Ramos (cell line): ENCODE data around the gene CAB39.

ENCODE experiments used
- in situ Hi-C: fragments of 300-500 bp; cut with MboI; formaldehyde crosslinking; loops from one replicate; pipeline ENCODE4 v1.14.3; 2022; ENCODE audit warnings: low sequenced_read_pairs; ENCODE audit not compliant: unreplicated experiment

Gene CAB39

DNA sequence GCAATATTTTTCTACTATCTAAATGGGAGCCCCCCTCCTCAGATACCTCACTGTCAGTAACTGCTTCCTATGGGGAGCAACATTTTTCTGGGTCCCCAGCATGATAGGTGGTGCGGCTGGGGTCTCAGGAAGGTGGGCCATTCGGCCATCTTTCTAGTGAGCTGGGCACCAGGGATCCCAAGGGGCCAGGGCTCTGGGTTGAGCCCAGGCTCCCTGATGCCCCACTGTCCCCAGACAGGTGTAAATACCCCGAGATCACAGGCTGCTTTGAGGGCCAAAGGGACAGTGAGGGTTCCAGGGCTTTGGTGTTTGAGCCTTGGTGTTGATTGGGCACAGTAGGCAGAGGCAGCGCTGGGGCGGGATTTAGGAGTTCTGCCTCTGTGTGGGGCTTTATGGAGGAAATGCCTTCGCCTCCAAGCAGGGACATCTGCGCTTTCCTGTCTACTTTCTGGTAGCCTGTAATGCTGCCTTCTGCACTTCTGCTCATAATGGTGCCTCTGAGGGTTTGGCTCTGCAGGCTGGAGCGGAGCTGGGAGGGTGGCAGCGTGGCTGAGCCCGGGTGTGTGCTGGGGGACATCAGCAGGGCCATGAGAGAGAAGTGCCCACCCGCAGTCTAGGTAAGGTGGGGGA, 157.4 kb downstream of the CAB39 start:
- in situ Hi-C loops: no loop called here
